ENCODE measurements around the gene COL6A1. TPM values are rescaled to one million over a fixed set of nuclear protein-coding genes. Genes with fewer than 3 reads are reported as not detected.

The COL6A1 gene
- total RNA-seq, 1 donor, result 538 TPM

GRCh38 chr21:45998871-45999580 lies 17.5 kb downstream of the COL6A1 start:
- no peak for DNase-seq (ENCODE audit: low read depth)
- no peak for TF ChIP-seq CTCF (IDR thresholded peaks at IDR 0.05; ENCODE audit: insufficient read depth, low read depth, low read length)
- no peak overlapping the region for H3K4me3 ChIP-seq (ENCODE audit: low read depth, low read length)

- DNase-seq (ENCODE audit: low read depth), result no peak
- no peak for TF ChIP-seq CTCF (IDR thresholded peaks at IDR 0.05; ENCODE audit: insufficient read depth, low read depth, low read length)
- H3K4me3 ChIP-seq (ENCODE audit: low read depth, low read length), result no peak overlapping the region
These were observed 18.1 kb downstream of the COL6A1 start for GRCh38 chr21:45999581-46000181.

- no peak for TF ChIP-seq CTCF (IDR thresholded peaks at IDR 0.05; ENCODE audit: insufficient read depth, low read depth, low read length)
- no peak for DNase-seq (ENCODE audit: low read depth)
- H3K4me3 ChIP-seq (ENCODE audit: low read depth, low read length), result no peak overlapping the region
These were observed 18.7 kb downstream of the COL6A1 start for GRCh38 chr21:46000182-46000730.

- TF ChIP-seq CTCF (IDR thresholded peaks at IDR 0.05; ENCODE audit: insufficient read depth, low read depth, low read length), result no peak
- H3K4me3 ChIP-seq (ENCODE audit: low read depth, low read length), result no peak overlapping the region
- no peak for DNase-seq (ENCODE audit: low read depth)
These were observed 19.4 kb downstream of the COL6A1 start for GRCh38 chr21:46000731-46001641.

GRCh38 chr21:46001821-46002681 lies 20.5 kb downstream of the COL6A1 start:
- no peak for TF ChIP-seq CTCF (IDR thresholded peaks at IDR 0.05; ENCODE audit: insufficient read depth, low read depth, low read length)
- no peak for DNase-seq (ENCODE audit: low read depth)
- no peak overlapping the region for H3K4me3 ChIP-seq (ENCODE audit: low read depth, low read length)

Data from fibroblast of villous mesenchyme (primary cell).